ENCODE measurements around the gene TOM1L1.

The TOM1L1 gene

DNA sequence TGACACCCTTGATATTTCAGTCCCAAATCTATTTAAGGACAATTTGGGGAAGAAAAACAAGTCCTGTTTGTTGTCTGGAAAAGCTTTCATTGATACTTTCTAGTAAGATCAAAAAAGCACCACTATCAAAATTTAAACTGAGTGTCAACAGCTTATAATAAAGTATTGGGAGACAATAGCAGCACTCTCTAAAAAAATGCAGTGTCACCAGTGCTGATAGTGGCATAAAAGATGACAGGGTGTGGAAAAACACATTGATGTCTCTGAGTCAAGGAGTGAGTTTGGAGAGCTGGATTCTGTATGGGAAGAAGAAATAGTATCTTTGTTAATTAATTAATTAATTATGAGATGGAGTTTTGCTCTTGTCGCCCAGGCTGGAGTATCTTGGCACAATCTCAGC lies 8.3 kb upstream of the TOM1L1 start:
- TF ChIP-seq, protein P1, sequence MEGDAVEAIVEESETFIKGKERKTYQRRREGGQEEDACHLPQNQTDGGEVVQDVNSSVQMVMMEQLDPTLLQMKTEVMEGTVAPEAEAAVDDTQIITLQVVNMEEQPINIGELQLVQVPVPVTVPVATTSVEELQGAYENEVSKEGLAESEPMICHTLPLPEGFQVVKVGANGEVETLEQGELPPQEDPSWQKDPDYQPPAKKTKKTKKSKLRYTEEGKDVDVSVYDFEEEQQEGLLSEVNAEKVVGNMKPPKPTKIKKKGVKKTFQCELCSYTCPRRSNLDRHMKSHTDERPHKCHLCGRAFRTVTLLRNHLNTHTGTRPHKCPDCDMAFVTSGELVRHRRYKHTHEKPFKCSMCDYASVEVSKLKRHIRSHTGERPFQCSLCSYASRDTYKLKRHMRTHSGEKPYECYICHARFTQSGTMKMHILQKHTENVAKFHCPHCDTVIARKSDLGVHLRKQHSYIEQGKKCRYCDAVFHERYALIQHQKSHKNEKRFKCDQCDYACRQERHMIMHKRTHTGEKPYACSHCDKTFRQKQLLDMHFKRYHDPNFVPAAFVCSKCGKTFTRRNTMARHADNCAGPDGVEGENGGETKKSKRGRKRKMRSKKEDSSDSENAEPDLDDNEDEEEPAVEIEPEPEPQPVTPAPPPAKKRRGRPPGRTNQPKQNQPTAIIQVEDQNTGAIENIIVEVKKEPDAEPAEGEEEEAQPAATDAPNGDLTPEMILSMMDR (IDR thresholded peaks at IDR 0.05; ENCODE audit: insufficient read depth, low read depth, low read length, missing control alignments), result no peak
- DNase-seq (ENCODE audit: low read depth), result no peak
- H3K4me3 ChIP-seq (ENCODE audit: low read depth, low read length), result no peak overlapping the region

DNA sequence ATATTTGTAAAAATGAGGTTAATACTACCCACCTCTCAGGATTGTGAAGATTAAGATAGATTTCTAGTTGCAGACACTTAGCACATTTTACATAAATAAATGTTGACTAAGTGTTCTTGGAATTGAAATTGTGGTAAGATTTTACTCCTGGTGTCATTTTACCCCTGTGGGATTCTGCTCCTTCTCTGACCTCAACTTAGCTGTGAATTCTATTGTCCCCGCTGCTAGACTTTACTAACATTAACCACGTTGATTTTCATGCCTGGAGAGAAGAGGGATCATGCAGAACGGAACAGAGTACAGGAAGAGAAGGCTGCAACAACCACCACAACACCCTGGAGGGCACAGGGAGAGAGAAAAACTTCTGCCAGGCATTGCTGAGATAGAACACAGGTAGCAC lies 2.1 kb upstream of the TOM1L1 start:
- TF ChIP-seq, protein P1 (IDR thresholded peaks at IDR 0.05; ENCODE audit: insufficient read depth, low read depth, low read length, missing control alignments), result no peak
- H3K4me3 ChIP-seq (ENCODE audit: low read depth, low read length), result no peak overlapping the region
- DNase-seq (ENCODE audit: low read depth), result no peak

DNA sequence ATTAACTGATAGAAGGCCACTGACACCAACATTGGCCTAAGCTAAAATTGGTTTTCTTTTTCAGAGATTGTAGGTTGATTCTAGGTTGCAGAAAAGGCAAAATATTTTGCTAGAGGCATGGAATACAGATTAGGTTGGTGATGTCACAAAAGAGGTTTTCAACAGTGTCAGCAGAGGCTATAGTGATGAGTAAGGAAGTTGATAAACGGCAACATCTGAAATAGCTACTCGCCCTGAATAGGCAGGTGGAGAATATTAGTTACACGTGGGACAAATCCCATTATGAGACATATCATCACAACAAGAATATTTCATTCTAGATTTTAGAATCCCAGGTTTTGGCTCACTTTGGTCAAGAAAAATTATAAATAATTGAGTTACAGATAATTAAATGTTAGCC lies 1.5 kb upstream of the TOM1L1 start:
- DNase-seq (ENCODE audit: low read depth), result no peak
- TF ChIP-seq, protein P1 (IDR thresholded peaks at IDR 0.05; ENCODE audit: insufficient read depth, low read depth, low read length, missing control alignments), result no peak
- no peak overlapping the region for H3K4me3 ChIP-seq (ENCODE audit: low read depth, low read length)

DNA sequence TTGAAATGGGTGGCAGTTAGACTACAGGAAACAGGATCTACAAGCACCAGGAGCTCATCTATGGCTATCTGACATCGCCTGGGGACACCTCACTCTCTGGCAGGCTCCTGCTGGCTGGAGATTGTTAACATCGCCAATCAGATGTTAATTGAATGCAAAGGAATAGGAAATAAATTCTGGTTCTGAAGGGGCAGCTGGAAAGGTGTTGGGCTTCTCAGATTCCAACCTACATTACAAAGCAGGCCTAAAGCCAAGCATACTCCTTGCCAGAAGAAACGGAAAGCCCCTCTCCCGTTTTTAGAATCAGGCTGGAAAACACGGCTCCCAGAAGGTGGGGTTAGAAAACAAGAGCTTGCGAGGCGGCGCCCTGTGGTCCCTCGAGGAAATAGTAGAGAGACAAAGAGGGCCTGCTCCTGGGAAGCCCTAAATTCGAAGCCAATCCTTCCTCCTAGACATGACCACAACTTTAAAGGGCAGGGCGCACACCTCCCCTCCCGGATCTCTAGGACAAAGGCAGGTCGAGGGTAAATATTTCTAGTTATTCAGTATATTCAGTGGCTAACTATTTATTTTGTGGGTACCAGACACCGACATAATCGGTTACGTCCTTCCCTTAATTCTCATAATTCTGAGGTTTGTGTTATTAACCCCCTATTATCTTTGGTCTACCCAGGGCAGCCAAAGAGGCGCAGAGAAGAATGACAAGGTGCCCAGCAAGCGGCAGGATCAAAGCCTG lies 763 bp upstream of the TOM1L1 start:
- H3K4me3 ChIP-seq (ENCODE audit: low read depth, low read length), result peak overlapping the region; percentile 43
- TF ChIP-seq, protein P1 (IDR thresholded peaks at IDR 0.05; ENCODE audit: insufficient read depth, low read depth, low read length, missing control alignments), result no peak
- no peak for DNase-seq (ENCODE audit: low read depth)

DNA sequence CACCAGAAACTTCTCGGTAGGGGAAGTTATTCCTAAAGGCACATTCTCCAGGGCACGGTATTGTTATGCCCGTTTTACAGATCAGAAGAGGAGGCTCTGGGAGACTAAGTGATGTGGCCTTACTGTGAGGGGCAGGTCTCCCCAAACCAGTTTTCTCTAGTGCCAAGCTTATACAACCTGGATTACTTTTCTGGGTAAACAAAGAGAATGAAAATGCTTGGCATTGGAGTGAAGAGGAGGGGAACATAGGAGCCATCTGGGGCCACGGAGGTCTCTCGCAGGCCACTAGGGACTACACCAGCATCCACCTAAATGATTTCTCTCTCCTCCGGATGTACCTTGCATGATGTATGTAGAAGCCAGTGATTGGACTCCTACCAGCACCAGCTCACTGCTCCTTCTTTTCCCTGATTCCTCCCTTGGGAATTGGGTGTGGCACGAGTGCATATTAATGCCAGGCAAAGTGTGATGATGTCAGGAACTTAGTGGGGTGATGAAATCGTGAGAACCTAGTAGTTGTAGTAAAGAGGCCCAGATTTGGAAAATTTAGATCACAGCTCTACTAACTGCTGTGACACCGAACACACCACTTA lies 674 bp downstream of the TOM1L1 start:
- no peak overlapping the region for H3K4me3 ChIP-seq (ENCODE audit: low read depth, low read length)
- DNase-seq (ENCODE audit: low read depth), result no peak
- TF ChIP-seq, protein P1 (IDR thresholded peaks at IDR 0.05; ENCODE audit: insufficient read depth, low read depth, low read length, missing control alignments), result no peak

DNA sequence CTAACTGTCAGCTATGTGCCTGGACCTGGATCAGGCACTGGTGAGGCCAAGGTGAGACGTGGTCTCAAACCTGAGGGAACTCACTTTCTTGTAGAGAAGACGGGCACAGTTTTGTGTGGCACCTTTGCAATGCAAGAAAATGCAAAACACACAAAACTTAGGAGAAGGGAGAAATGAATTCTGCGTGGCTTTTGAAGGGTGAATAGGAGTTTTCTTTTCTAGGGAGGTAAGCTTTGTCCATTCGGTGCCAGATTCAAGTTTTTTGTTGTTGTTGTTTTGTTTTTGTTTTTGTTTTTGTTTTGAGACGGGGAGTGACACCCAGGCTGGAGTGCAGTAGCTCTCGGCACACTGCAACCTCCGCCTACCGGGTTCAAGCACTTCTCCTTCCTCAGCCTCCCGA lies 1.4 kb downstream of the TOM1L1 start:
- TF ChIP-seq, protein P1 (IDR thresholded peaks at IDR 0.05; ENCODE audit: insufficient read depth, low read depth, low read length, missing control alignments), result no peak
- H3K4me3 ChIP-seq (ENCODE audit: low read depth, low read length), result no peak overlapping the region
- DNase-seq (ENCODE audit: low read depth), result no peak

All from GM12865 (cell line).